HepG2 (cell line): Measurements from ENCODE around the gene MYADML2. TPM values are rescaled to one million over a fixed set of nuclear protein-coding genes. Genes with fewer than 3 reads are reported as not detected.

Experiments used
- ATAC-seq: fragments of 200-7000 bp; cut with Tn5 transposase; 3 replicates; pipeline ENCODE4 v1.9.1; 2020; ENCODE audit warnings: mild to moderate bottlenecking, moderate library complexity
- BruUV-seq: library from RNA; stranded (reverse); fragments of 400-500 nt; replicated peaks from 2 replicates; lab custom pipeline; 2021; lab: Mats Ljungman, UMichigan
- CTCF ChIA-PET: fragments of 300-600 bp; formaldehyde crosslinking; extraction: SDS; loops from one replicate; lab custom pipeline; 2021; ENCODE audit warnings: low total read pairs, inconsistent platforms, low intra/inter-chr PET ratio; lab: Yijun Ruan, JAX
- POLR2A ChIA-PET: fragments of 350-600 bp; sonication (Branson Sonifier 250); formaldehyde crosslinking; loops from one replicate; lab custom pipeline; 2020; ENCODE audit warnings: antibody characterized with exemption, inconsistent platforms; lab: Yijun Ruan, JAX
- DNase-seq: peaks from one replicate; pipeline ENCODE4 v3.0.0-alpha.2; 2015; ENCODE audit warnings: low spot score
- FAIRE-seq: peaks from 3 replicates; lab custom pipeline; 2011; peaks lifted over from hg19 to GRCh38; lab: Jason Lieb, UNC
- H2AFZ ChIP-seq: one replicate; pipeline ENCODE4 v1.6.1; 2011; ENCODE audit warnings: low read length, inconsistent platforms
- H3K27ac ChIP-seq: fragments of 300-600 bp; 3 replicates; pipeline ENCODE4 v1.8.0; 2011; ENCODE audit warnings: mixed run types, mild to moderate bottlenecking, mixed read lengths, low read length, inconsistent platforms; ENCODE audit not compliant: insufficient read depth; ENCODE audit errors: extremely low read length
- H3K27me3 ChIP-seq, 2 experiments: fragments of 200-600 bp in 1 of 2; 2 replicates in 1 of 2; 3 replicates in 1 of 2; pipeline versions ENCODE4 v1.6.0 to v1.8.0; 2011; ENCODE audit warnings: low read length in 2 of 2, mild to moderate bottlenecking in 2 of 2, moderate library complexity in 2 of 2, inconsistent platforms in 1 of 2; ENCODE audit not compliant: insufficient read depth in 2 of 2, control insufficient read depth in 1 of 2
- H3K36me3 ChIP-seq, 2 experiments: fragments of 200-600 bp in 1 of 2; replicated peaks in 1 of 2; 2 replicates in 1 of 2; 3 replicates in 1 of 2; pipeline versions ENCODE4 v1.5.1 to v1.8.0; 2011; ENCODE audit warnings: low read length in 2 of 2, inconsistent platforms in 1 of 2; ENCODE audit not compliant: insufficient read depth in 2 of 2, control insufficient read depth in 1 of 2
- H3K4me1 ChIP-seq: 2 replicates; pipeline ENCODE4 v1.5.1; 2012; ENCODE audit warnings: low read length, inconsistent platforms; ENCODE audit not compliant: insufficient read depth
- H3K4me2 ChIP-seq: 2 replicates; pipeline ENCODE4 v1.6.0; 2011; ENCODE audit warnings: low read depth, low read length, inconsistent platforms
- H3K4me3 ChIP-seq, 3 experiments: fragments of 200-600 bp in 1 of 3; sonication (generic), shearing (Covaris generic) in 1 of 3; replicated peaks in 1 of 3; 2 replicates each; pipeline ENCODE4 v1.5.1; 2011 to 2016; ENCODE audit warnings: low read length in 3 of 3, inconsistent platforms in 2 of 3, low read depth in 2 of 3, mild to moderate bottlenecking in 2 of 3, control low read depth in 1 of 3, mixed read lengths in 1 of 3; ENCODE audit not compliant: insufficient read depth in 1 of 3
- H3K79me2 ChIP-seq: one replicate; pipeline ENCODE4 v1.6.1; 2011; ENCODE audit warnings: low read length, inconsistent platforms; ENCODE audit not compliant: insufficient read depth
- H3K9ac ChIP-seq: 2 replicates; pipeline ENCODE4 v1.6.0; 2011; ENCODE audit warnings: mild to moderate bottlenecking, low read depth, low read length, inconsistent platforms; ENCODE audit not compliant: insufficient read depth
- H3K9me3 ChIP-seq: 2 replicates; pipeline ENCODE4 v1.5.1; 2012; ENCODE audit warnings: mild to moderate bottlenecking, low read length
- H4K20me1 ChIP-seq: 2 replicates; pipeline ENCODE4 v1.6.0; 2011; ENCODE audit warnings: inconsistent platforms, mild to moderate bottlenecking, low read length, moderate library complexity; ENCODE audit not compliant: insufficient read depth
- ARNTL ChIP-seq: sonication (generic); formaldehyde crosslinking; IDR thresholded peaks from 2 replicates; pipeline ENCODE4 v1.4.0; 2020; ENCODE audit warnings: mild to moderate bottlenecking, missing genetic modification reagents
- CBFB ChIP-seq: sonication (generic); formaldehyde crosslinking; IDR thresholded peaks from 2 replicates; pipeline ENCODE4 v1.4.0; 2020; ENCODE audit warnings: missing genetic modification reagents
- HOXD1 ChIP-seq: sonication (generic); formaldehyde crosslinking; IDR thresholded peaks from 2 replicates; pipeline ENCODE4 v1.5.0; 2020; ENCODE audit warnings: missing genetic modification reagents
- KDM4B ChIP-seq: sonication (generic); formaldehyde crosslinking; IDR thresholded peaks from 2 replicates; pipeline ENCODE4 v1.4.0; 2020; ENCODE audit warnings: missing genetic modification reagents
- MAF1 ChIP-seq: sonication (generic); formaldehyde crosslinking; IDR thresholded peaks from 2 replicates; pipeline ENCODE4 v1.5.0; 2020; ENCODE audit warnings: missing genetic modification reagents, borderline replicate concordance
- NFRKB ChIP-seq: fragments of 450-650 bp; IDR thresholded peaks from 2 replicates; pipeline ENCODE4 v1.6.1; 2017
- NR3C1 ChIP-seq: sonication (generic); formaldehyde crosslinking; IDR thresholded peaks from 2 replicates; pipeline ENCODE4 v1.4.0; 2020; ENCODE audit warnings: missing genetic modification reagents
- PITX1 ChIP-seq: sonication (generic); formaldehyde crosslinking; IDR thresholded peaks from 2 replicates; pipeline ENCODE4 v1.5.1; 2020; ENCODE audit warnings: mild to moderate bottlenecking, missing genetic modification reagents
- RNF2 ChIP-seq: fragments of 450-650 bp; conservative IDR thresholded peaks from 2 replicates; pipeline ENCODE4 v1.6.1; 2016; ENCODE audit warnings: low read depth
- SIN3B ChIP-seq: fragments of 150-350 bp; IDR thresholded peaks from 2 replicates; pipeline ENCODE4 v1.6.1; 2014; ENCODE audit warnings: low read length
- ZBTB7B ChIP-seq: sonication (generic); formaldehyde crosslinking; IDR thresholded peaks from 2 replicates; pipeline ENCODE4 v1.4.0; 2020; ENCODE audit warnings: missing genetic modification reagents
- ZNF225 ChIP-seq: sonication (generic); formaldehyde crosslinking; IDR thresholded peaks from 2 replicates; pipeline ENCODE4 v1.4.0; 2020; ENCODE audit warnings: mild to moderate bottlenecking, missing genetic modification reagents
- ZNF3 ChIP-seq: IDR thresholded peaks from 2 replicates; pipeline ENCODE4 v1.7.0; 2017; ENCODE audit warnings: inconsistent platforms
- ZNF30 ChIP-seq: sonication (generic); formaldehyde crosslinking; IDR thresholded peaks from 2 replicates; pipeline ENCODE4 v1.5.0; 2020; ENCODE audit warnings: mild to moderate bottlenecking, missing genetic modification reagents
- ZNF354B ChIP-seq: sonication (generic); formaldehyde crosslinking; IDR thresholded peaks from 2 replicates; pipeline ENCODE4 v1.8.0; 2022; ENCODE audit warnings: mild to moderate bottlenecking, missing genetic modification reagents
- ZNF367 ChIP-seq: sonication (generic); formaldehyde crosslinking; IDR thresholded peaks from 2 replicates; pipeline ENCODE4 v1.4.0; 2020; ENCODE audit warnings: missing genetic modification reagents, borderline replicate concordance
- ZNF468 ChIP-seq: sonication (generic); formaldehyde crosslinking; IDR thresholded peaks from 2 replicates; pipeline ENCODE4 v1.8.0; 2022; ENCODE audit warnings: mild to moderate bottlenecking, moderate library complexity, missing genetic modification reagents
- ZNF484 ChIP-seq: sonication (generic); formaldehyde crosslinking; IDR thresholded peaks from 2 replicates; pipeline ENCODE4 v1.5.1; 2020; ENCODE audit warnings: mild to moderate bottlenecking, low read depth, missing genetic modification reagents, borderline replicate concordance
- ZNF691 ChIP-seq: sonication (generic); formaldehyde crosslinking; IDR thresholded peaks from 2 replicates; pipeline ENCODE4 v1.4.0; 2020; ENCODE audit warnings: missing genetic modification reagents, low read depth, mild to moderate bottlenecking, borderline replicate concordance
- ZNF83 ChIP-seq: sonication (generic); formaldehyde crosslinking; IDR thresholded peaks from 2 replicates; pipeline ENCODE4 v1.4.0; 2020; ENCODE audit warnings: missing genetic modification reagents, mild to moderate bottlenecking, borderline replicate concordance
- WGBS: methylation state at CpG from one replicate; pipeline ENCODE4 v1.1.6; 2017; ENCODE audit warnings: low lambda C conversion rate; 5-methylcytosine and 5-hydroxymethylcytosine counted together
- in situ Hi-C: cut with HindIII; loops from 2 replicates; pipeline ENCODE4 v1.10.0; 2017; ENCODE audit warnings: low pct_unique_long_range_greater_than_20kb; ENCODE audit not compliant: extremely low pct_ligation_motif_present
- intact Hi-C: fragments of 100-400 bp; cut with micrococcal nuclease; formaldehyde crosslinking; loops from one replicate; pipeline ENCODE4 v1.10.0; 2022; ENCODE audit not compliant: unreplicated experiment
- polyA plus RNA-seq, 8 experiments: library from polyadenylated mRNA; depleted of rRNA in 3 of 8; stranded (reverse) in 7 of 8; unstranded in 1 of 8; fragments of >200 nt; fragmentation: Illumina TruSeq in 4 of 8; extraction: Trizol in 4 of 8; gene quantifications; 2 replicates each; pipeline versions ENCODE4 v1.2.1 to v1.2.3, GENCODE V29; 2011 to 2016; ENCODE audit warnings: low read depth in 4 of 8, missing spikeins in 1 of 8, mixed read lengths in 1 of 8; ENCODE audit not compliant: insufficient read depth in 1 of 8
- total RNA-seq, 5 experiments: library from RNA; depleted of rRNA; stranded (reverse); fragments of >200 nt; fragmentation: Illumina TruSeq; extraction: Trizol; gene quantifications; 2 replicates each; pipeline ENCODE4 v1.2.3, GENCODE V29; 2016; ENCODE audit warnings: low read depth in 1 of 5
- TF ChIP-seq, protein P1 (sequence below), 2 experiments: sonication (generic) in 1 of 2; formaldehyde crosslinking in 1 of 2; IDR thresholded peaks; 2 replicates each; pipeline versions ENCODE4 v1.5.1 to v1.6.1; 2011 to 2020; ENCODE audit warnings: borderline replicate concordance in 1 of 2, low read depth in 1 of 2, low read length in 1 of 2, mild to moderate bottlenecking in 1 of 2, missing genetic modification reagents in 1 of 2, moderate library complexity in 1 of 2

MYADML2 gene
- total and polyA plus RNA-seq, 2 of the 13 experiments (the other 11 are each of a cell fraction or from before 2014, with no cell fraction given): not detected

GRCh38 chr17:81967244-81967532, 20.2 kb upstream of the MYADML2 start (continued):
- TF ChIP-seq ZNF83 (CRISPR knock-in tag) (no peak), ZNF30 (CRISPR knock-in tag) (no peak)

- in situ Hi-C loops: no loop called here
- BruUV-seq: no TSS peak
- TF ChIP-seq MAF1 (CRISPR knock-in tag) (peak; percentile 43; the same call in 1 of the 2 replicates), SIN3B (no peak), ZNF484 (no peak; the same call in 1 of the 2 replicates), KDM4B (no peak; the same call in 1 of the 2 replicates), NFRKB (no peak), RNF2 (0 out of 2 replicates have a peak, but pooled peaks have one; percentile 21), ZNF691 (CRISPR knock-in tag) (peak; percentile 96; the same call in 1 of the 2 replicates), PITX1 (peak; percentile 78), ZNF354B (CRISPR knock-in tag) (no peak), ZNF367 (CRISPR knock-in tag) (no peak), ZNF225 (CRISPR knock-in tag) (peak; percentile 7; the same call in 1 of the 2 replicates), NR3C1 (CRISPR knock-in tag) (no peak), ZNF468 (no peak), CBFB (CRISPR knock-in tag) (peak; percentile 94), HOXD1 (CRISPR knock-in tag) (peak; percentile 93), ZNF3 (CRISPR knock-in tag) (peak; percentile 58; the same call in 1 of the 2 replicates), ARNTL (peak; percentile 90), ZBTB7B (CRISPR knock-in tag) (peak; percentile 96)
- TF ChIP-seq, protein P1, sequence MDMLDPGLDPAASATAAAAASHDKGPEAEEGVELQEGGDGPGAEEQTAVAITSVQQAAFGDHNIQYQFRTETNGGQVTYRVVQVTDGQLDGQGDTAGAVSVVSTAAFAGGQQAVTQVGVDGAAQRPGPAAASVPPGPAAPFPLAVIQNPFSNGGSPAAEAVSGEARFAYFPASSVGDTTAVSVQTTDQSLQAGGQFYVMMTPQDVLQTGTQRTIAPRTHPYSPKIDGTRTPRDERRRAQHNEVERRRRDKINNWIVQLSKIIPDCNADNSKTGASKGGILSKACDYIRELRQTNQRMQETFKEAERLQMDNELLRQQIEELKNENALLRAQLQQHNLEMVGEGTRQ (IDR thresholded peaks at IDR 0.05; ENCODE audit: low read depth, low read length): no peak; the same call in 1 of the 2 replicates
- TF ChIP-seq, protein P1 (CRISPR knock-in tag; IDR thresholded peaks at IDR 0.05; ENCODE audit: borderline replicate concordance): peak; percentile 29; the same call in 1 of the 2 replicates
These were observed 19.6 kb upstream of the MYADML2 start for GRCh38 chr17:81966343-81967243.

More at GRCh38 chr17:81966343-81967243, 19.6 kb upstream of the MYADML2 start:
- FAIRE-seq (no peak), DNase-seq (peak; percentile 89), ATAC-seq (peak; percentile 80)
- no peaks in the 10 kb centered on the region for H3K27me3 ChIP-seq
- whole genome bisulfite sequencing: 44% methylated on average over 28 of the region's 41 CpGs
- H3K27ac ChIP-seq: peak overlapping the region; percentile 75
- H3K9ac ChIP-seq: peak overlapping the region; percentile 80
- H3K9me3 ChIP-seq: no peaks in the 10 kb centered on the region
- H3K79me2 ChIP-seq: peaks cover 21% of the 10 kb centered on the region
- ChIA-PET POLR2A (interaction anchor here (0.6 to 4.6 kb wide), 23 partner anchors 7 to 307 kb away, joined by 3 to 356 read pairs (median 6); partner anchors contain the start of genes ALYREF, ANAPC11, ASPSCR1 and CENPX), CTCF (no interaction called here)
- H3K4me3 ChIP-seq: peak overlapping the region; percentile 44 to 74 (median 48)
- peak overlapping the region; percentile 89 for H3K4me2 ChIP-seq
- intact Hi-C loops: no loop called here
- H3K36me3 ChIP-seq: no peaks in the 10 kb centered on the region
- no peaks in the 10 kb centered on the region for H4K20me1 ChIP-seq
- H3K4me1 ChIP-seq: peaks cover 80% of the 10 kb centered on the region
- H2AFZ ChIP-seq: no peak overlapping the region
